Esophagus squamous epithelium (tissue), 4 donors: ENCODE results near the gene ABCA9.
"Not testable (repeated sequence)": the region's sequence is repeated elsewhere in the genome, so short reads cannot be mapped to it uniquely, and the experiment has no call there.

Experiments
- POLR2A ChIP-seq, 4 donors: fragments of 450-650 bp; IDR thresholded peaks; one replicate each; pipeline ENCODE4 v1.6.1; 2017; ENCODE audit warnings: antibody characterized with exemption in 4 of 4, mild to moderate bottlenecking in 4 of 4, moderate library complexity in 3 of 4
- TF ChIP-seq, protein P1 (sequence below), 6 experiments: fragments of 450-650 bp in 4 of 6; fragments of 200-600 bp in 2 of 6; sonication (generic) in 2 of 6; IDR thresholded peaks; one replicate each; pipeline ENCODE4 v1.5.1; 2016 to 2019; ENCODE audit warnings: antibody characterized with exemption in 6 of 6, mild to moderate bottlenecking in 4 of 6, moderate library complexity in 4 of 6

DNA sequence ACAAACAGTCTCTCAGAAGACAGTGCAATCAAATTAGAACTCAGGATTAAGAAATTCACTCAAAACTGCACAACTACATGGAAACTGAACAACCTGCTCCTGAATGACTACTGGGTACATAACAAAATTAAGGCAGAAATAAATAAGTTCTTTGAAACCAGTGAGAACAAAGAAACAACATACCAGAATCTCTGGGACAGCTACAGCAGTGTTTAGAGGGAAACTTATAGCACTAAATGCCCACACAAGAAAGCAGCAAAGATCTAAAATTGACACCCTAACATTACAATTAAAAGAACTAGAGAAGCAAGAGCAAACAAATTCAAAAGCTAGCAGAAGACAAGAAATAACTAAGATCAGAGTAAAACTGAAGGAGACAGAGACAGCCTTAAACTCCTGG lies 12.7 kb upstream of the ABCA9 start:
- not testable (repeated sequence) for TF ChIP-seq POLR2A (IDR thresholded peaks at IDR 0.05)
- TF ChIP-seq, protein P1, sequence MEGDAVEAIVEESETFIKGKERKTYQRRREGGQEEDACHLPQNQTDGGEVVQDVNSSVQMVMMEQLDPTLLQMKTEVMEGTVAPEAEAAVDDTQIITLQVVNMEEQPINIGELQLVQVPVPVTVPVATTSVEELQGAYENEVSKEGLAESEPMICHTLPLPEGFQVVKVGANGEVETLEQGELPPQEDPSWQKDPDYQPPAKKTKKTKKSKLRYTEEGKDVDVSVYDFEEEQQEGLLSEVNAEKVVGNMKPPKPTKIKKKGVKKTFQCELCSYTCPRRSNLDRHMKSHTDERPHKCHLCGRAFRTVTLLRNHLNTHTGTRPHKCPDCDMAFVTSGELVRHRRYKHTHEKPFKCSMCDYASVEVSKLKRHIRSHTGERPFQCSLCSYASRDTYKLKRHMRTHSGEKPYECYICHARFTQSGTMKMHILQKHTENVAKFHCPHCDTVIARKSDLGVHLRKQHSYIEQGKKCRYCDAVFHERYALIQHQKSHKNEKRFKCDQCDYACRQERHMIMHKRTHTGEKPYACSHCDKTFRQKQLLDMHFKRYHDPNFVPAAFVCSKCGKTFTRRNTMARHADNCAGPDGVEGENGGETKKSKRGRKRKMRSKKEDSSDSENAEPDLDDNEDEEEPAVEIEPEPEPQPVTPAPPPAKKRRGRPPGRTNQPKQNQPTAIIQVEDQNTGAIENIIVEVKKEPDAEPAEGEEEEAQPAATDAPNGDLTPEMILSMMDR (IDR thresholded peaks at IDR 0.05) = not testable (repeated sequence)
